SK-N-SH (cell line): ENCODE results near the gene SNRPN.

Source experiments
- CTCF ChIP-seq: fragments of 200-600 bp; sonication (generic); IDR thresholded peaks from 2 replicates; pipeline ENCODE4 v1.6.1; 2017; ENCODE audit warnings: antibody characterized with exemption, mild to moderate bottlenecking, moderate library complexity
- EP300 ChIP-seq, 2 experiments: IDR thresholded peaks; 2 replicates each; pipeline versions ENCODE4 v1.4.0 to v1.6.1; 2012; ENCODE audit warnings: borderline replicate concordance in 1 of 2, low read depth in 1 of 2, low read length in 1 of 2
- EZH2phosphoT487 ChIP-seq: fragments of 200-600 bp; sonication (generic); IDR thresholded peaks from 2 replicates; pipeline ENCODE4 v1.6.1; 2017; ENCODE audit warnings: low read depth, mixed run types, mild to moderate bottlenecking, antibody characterized with exemption, moderate library complexity, borderline replicate concordance
- FOXJ3 ChIP-seq: sonication (generic); formaldehyde crosslinking; IDR thresholded peaks from 2 replicates; pipeline ENCODE4 v1.5.1; 2020; ENCODE audit warnings: mild to moderate bottlenecking, missing genetic modification reagents
- JUND ChIP-seq: IDR thresholded peaks from 2 replicates; pipeline ENCODE4 v1.4.0; 2012
- MXI1 ChIP-seq: IDR thresholded peaks from 2 replicates; pipeline ENCODE4 v1.6.1; 2012; ENCODE audit warnings: mild to moderate bottlenecking, low read depth, low read length, improper control_type of control experiment
- NFIC ChIP-seq: IDR thresholded peaks from 2 replicates; pipeline ENCODE4 v1.4.0; 2012; ENCODE audit warnings: borderline replicate concordance
- POLR2AphosphoS5 ChIP-seq: IDR thresholded peaks from 2 replicates; pipeline ENCODE4 v1.6.1; 2012; ENCODE audit warnings: low read depth, low read length
- RCOR1 ChIP-seq: fragments of 150-350 bp; IDR thresholded peaks from 2 replicates; pipeline ENCODE4 v1.6.1; 2017; ENCODE audit warnings: antibody characterized with exemption, low read length
- RXRA ChIP-seq: IDR thresholded peaks from 2 replicates; pipeline ENCODE4 v1.4.0; 2012; ENCODE audit warnings: low read depth, mild to moderate bottlenecking, borderline replicate concordance
- TAF1 ChIP-seq: IDR thresholded peaks from 2 replicates; pipeline ENCODE4 v1.6.1; 2012; ENCODE audit warnings: low read depth, mild to moderate bottlenecking, low read length, moderate library complexity, borderline replicate concordance
- YY1 ChIP-seq: IDR thresholded peaks from 2 replicates; pipeline ENCODE4 v1.4.0; 2012; ENCODE audit warnings: low read depth, mild to moderate bottlenecking
- ZBTB33 ChIP-seq: IDR thresholded peaks from 2 replicates; pipeline ENCODE4 v1.4.0; 2012; ENCODE audit warnings: low read depth, borderline replicate concordance
- TF ChIP-seq, protein P1 (sequence below): fragments of 150-350 bp; IDR thresholded peaks from 2 replicates; pipeline ENCODE4 v1.6.1; 2017; ENCODE audit warnings: antibody characterized with exemption, low read length, low read depth, borderline replicate concordance

DNA sequence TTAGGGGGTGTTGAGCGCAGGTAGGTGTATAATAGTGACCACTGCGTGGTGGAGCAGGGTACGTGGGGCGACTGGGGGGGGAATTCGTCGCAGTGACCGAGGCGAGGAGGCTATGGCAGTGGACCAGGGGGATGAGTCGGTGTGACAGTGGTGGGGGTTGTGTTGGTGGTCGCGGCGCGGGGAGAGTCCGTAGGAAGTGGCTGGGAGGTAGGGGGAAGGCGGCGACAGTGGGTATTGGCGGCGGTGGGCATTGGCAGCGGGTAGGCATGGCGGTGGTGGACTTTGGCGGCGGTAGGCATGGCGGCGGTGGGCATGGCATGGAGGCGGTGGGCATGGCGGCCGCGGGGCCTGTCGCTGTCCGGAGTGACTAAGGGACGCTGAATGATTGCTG lies 739 bp downstream of the SNRPN start:
- TF ChIP-seq NFIC, result no peak
- TF ChIP-seq POLR2AphosphoS5, result no peak
- TF ChIP-seq FOXJ3 (CRISPR knock-in tag), result no peak
- TF ChIP-seq ZBTB33, result no peak
- no peak for TF ChIP-seq EZH2phosphoT487
- no peak for TF ChIP-seq CTCF
- TF ChIP-seq RXRA, result no peak
- TF ChIP-seq JUND, result no peak
- TF ChIP-seq TAF1, result no peak
- TF ChIP-seq YY1, result no peak
- TF ChIP-seq, protein P1, sequence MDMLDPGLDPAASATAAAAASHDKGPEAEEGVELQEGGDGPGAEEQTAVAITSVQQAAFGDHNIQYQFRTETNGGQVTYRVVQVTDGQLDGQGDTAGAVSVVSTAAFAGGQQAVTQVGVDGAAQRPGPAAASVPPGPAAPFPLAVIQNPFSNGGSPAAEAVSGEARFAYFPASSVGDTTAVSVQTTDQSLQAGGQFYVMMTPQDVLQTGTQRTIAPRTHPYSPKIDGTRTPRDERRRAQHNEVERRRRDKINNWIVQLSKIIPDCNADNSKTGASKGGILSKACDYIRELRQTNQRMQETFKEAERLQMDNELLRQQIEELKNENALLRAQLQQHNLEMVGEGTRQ, result no peak
- no peak; the same call in 1 of the 2 replicates for TF ChIP-seq MXI1
- TF ChIP-seq RCOR1, result no peak
- no peak for TF ChIP-seq EP300 (IDR thresholded peaks at IDR 0.05; ENCODE audit: borderline replicate concordance in 1 of 2, low read depth in 1 of 2, low read length in 1 of 2)
